Measurements from ENCODE around the gene FBXW12.

Gene FBXW12

DNA sequence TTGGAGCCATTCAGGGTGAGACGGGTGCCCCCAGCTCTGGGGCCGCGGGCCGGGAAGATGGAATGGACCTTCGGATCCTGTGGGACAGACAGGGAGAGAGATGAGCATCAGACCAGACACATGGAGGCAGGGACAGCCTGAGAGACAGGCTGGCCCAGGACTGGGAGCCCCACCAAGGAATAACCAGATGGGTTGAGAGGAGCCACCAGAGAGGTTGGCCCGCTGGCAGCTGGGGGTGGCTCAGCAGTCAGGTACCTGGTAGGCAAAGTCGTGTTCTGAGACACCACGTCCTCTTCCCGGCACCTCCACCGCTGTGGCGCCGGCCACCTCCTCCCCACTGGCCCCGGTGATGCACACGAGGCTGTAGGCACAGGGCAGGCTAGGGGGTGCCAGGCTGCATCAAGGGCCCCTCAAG, 44.1 kb downstream of the FBXW12 start:
- in situ Hi-C loops (cut with MboI; ENCODE audit: low sequenced_read_pairs, unreplicated experiment), result no loop called here
- TF ChIP-seq, protein P1, sequence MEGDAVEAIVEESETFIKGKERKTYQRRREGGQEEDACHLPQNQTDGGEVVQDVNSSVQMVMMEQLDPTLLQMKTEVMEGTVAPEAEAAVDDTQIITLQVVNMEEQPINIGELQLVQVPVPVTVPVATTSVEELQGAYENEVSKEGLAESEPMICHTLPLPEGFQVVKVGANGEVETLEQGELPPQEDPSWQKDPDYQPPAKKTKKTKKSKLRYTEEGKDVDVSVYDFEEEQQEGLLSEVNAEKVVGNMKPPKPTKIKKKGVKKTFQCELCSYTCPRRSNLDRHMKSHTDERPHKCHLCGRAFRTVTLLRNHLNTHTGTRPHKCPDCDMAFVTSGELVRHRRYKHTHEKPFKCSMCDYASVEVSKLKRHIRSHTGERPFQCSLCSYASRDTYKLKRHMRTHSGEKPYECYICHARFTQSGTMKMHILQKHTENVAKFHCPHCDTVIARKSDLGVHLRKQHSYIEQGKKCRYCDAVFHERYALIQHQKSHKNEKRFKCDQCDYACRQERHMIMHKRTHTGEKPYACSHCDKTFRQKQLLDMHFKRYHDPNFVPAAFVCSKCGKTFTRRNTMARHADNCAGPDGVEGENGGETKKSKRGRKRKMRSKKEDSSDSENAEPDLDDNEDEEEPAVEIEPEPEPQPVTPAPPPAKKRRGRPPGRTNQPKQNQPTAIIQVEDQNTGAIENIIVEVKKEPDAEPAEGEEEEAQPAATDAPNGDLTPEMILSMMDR (IDR thresholded peaks at IDR 0.05; ENCODE audit: borderline replicate concordance, control extremely low read depth, extremely low read depth, insufficient read depth, missing control alignments), result no peak

DNA sequence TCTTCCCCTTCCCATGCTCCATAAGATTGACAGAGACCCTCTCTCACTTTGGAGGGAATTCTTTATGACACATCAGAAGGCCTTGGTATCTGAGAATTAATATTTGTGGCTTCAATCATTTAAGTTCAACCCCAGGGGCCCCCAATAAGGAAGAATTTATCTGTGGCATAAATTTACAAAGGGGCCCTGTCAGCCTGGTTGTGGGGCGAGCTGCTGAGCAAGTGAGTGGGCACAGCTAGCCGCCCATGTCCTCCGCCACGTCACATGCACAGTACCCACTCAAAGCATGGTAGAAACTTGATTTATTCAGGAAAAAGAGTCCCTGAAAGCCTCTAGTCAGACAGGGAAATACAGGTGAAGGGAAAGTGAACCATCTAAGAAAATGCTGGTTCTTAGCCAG, 44.5 kb downstream of the FBXW12 start:
- no peak for DNase-seq (ENCODE audit: low spot score)
- in situ Hi-C loops (cut with MboI; ENCODE audit: low sequenced_read_pairs, unreplicated experiment), result no loop called here
- TF ChIP-seq, protein P1 (IDR thresholded peaks at IDR 0.05; ENCODE audit: borderline replicate concordance, control extremely low read depth, extremely low read depth, insufficient read depth, missing control alignments), result no peak

More for the DNA sequence above, 44.1 kb downstream of the FBXW12 start:
- no peak for DNase-seq (ENCODE audit: low spot score)

DNA sequence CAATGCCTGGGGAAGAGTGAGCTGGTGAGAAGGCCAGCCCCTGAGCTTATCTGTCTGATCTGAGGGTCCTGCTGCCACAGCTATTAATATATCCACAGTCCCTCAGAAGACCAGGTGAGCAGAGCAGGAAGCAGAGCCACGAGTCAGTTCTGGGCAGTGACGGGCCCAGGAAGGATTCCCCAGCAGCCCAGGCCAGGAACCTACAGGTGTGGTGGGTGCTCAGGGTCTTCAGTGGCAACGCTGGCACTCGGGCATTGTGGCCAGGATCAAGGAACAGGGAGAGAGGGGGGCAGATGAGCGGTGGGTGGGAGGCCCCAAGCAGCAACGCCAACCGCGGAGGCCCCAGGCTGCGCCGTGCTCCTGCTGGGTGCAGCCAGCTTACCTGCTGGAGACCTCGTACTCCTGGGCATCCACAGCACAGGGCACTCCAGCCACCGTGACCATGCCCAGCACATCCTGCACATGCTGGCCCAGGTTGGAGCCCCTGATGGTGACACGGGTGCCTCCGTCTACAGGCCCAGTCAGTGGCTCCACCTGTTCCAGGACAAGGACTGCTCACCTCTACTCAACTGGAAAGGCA, 45.6 kb downstream of the FBXW12 start:
- in situ Hi-C loops (cut with MboI; ENCODE audit: low sequenced_read_pairs, unreplicated experiment), result no loop called here
- DNase-seq (ENCODE audit: low spot score), result no peak
- TF ChIP-seq, protein P1 (IDR thresholded peaks at IDR 0.05; ENCODE audit: borderline replicate concordance, control extremely low read depth, extremely low read depth, insufficient read depth, missing control alignments), result no peak

DNA sequence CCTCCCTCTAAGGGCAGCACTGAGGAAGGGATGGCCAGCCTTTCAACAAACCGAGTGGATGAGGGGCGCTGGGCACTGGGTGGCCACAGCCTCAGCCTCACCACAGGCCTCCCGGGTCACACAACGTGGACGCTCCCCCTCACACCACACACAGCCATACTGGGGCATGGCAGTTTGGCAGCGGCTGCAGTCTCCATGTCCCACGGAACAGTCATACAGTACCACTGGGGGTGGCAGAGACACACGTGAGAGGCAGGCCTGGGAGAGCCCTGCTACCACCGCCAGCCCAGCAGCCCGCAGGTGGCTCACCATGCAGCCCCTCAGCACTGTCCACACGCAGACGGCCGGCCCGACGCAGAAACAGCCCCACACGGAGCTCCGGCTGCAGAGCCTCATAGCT, 46.1 kb downstream of the FBXW12 start:
- TF ChIP-seq, protein P1 (IDR thresholded peaks at IDR 0.05; ENCODE audit: borderline replicate concordance, control extremely low read depth, extremely low read depth, insufficient read depth, missing control alignments), result no peak
- no peak for DNase-seq (ENCODE audit: low spot score)

DNA sequence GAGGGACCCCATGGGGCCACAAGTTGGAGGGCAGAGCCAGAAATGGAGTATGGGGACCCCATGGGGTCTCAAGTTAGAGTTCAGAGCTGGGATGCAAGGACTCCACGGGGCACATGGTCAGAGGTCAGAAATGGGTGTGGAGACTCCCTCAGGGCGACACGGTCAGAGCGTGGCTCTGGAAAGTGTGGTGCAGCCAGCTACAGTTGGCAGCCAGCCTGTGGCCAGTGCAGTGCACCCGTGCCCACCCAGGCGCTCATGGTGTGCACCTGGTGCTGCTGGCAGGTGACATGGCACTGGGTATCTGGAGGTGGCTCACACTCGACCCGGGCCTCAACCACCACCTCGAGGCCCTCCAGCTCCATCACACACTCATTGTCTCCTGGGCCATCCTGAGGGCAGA, 46.6 kb downstream of the FBXW12 start:
- no peak for DNase-seq (ENCODE audit: low spot score)
- in situ Hi-C loops (cut with MboI; ENCODE audit: low sequenced_read_pairs, unreplicated experiment), result no loop called here
- TF ChIP-seq, protein P1 (IDR thresholded peaks at IDR 0.05; ENCODE audit: borderline replicate concordance, control extremely low read depth, extremely low read depth, insufficient read depth, missing control alignments), result no peak

More for the DNA sequence above, 46.1 kb downstream of the FBXW12 start:
- in situ Hi-C loops (cut with MboI; ENCODE audit: low sequenced_read_pairs, unreplicated experiment), result no loop called here

DNA sequence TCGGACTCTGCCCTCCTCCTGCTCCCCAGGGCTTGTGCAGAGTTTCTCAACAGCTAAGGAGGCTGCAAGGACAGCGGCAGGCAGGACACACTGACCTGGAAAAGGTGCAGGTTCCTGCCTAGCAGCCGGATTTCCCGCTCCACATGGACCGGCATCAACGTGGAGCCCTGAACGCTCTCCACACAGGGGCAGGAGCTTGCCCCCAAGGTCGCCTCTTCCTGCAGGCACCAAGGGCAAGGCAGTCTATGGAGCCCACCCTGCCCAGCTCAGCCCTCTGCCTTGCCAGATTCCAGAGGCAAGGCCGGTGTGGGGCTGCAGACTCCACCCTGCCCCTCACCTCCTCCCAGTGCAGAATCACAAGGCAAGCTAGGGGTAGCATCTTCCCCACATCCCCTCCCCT, 47.1 kb downstream of the FBXW12 start:
- in situ Hi-C loops (cut with MboI; ENCODE audit: low sequenced_read_pairs, unreplicated experiment), result no loop called here
- no peak for DNase-seq (ENCODE audit: low spot score)
- TF ChIP-seq, protein P1 (IDR thresholded peaks at IDR 0.05; ENCODE audit: borderline replicate concordance, control extremely low read depth, extremely low read depth, insufficient read depth, missing control alignments), result no peak

Measured in GM13976 (cell line).